Fibroblast of pulmonary artery (primary cell): Measurements from ENCODE around the gene GNB5.

Experiments
- DNase-seq: peaks from one replicate; pipeline ENCODE4 v3.0.0-alpha.2; 2010; ENCODE audit warnings: low read depth
- H3K4me3 ChIP-seq: replicated peaks from 2 replicates; pipeline ENCODE4 v1.5.1; 2011; ENCODE audit warnings: low read depth, mild to moderate bottlenecking, control low read depth, low read length, moderate library complexity
- TF ChIP-seq, protein P1 (sequence below): IDR thresholded peaks from 2 replicates; pipeline ENCODE4 v1.5.1; 2011; ENCODE audit warnings: mild to moderate bottlenecking, control low read depth, low read length, inconsistent platforms; ENCODE audit errors: missing control alignments

The GNB5 gene

DNA sequence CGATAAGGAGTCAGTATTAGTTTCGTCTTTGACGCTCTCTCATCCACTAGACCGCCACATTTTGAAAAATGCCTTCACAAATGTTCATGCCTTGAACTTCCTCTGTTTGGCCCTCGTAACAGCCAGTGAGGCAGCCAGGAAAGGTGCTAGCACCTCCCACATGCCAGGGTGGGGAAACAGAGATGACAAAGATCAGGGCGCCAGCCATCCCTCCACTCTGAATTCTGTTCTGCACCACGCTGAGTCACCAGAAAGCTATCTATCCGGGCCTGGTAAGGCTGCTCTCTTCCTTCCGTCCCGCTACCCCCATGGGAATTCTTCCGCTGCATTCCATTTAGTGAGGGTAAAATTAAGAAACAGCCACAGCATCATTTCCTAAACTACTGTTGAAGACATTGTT, 47.3 kb downstream of the GNB5 start:
- peak; percentile 95 for DNase-seq
- TF ChIP-seq, protein P1, sequence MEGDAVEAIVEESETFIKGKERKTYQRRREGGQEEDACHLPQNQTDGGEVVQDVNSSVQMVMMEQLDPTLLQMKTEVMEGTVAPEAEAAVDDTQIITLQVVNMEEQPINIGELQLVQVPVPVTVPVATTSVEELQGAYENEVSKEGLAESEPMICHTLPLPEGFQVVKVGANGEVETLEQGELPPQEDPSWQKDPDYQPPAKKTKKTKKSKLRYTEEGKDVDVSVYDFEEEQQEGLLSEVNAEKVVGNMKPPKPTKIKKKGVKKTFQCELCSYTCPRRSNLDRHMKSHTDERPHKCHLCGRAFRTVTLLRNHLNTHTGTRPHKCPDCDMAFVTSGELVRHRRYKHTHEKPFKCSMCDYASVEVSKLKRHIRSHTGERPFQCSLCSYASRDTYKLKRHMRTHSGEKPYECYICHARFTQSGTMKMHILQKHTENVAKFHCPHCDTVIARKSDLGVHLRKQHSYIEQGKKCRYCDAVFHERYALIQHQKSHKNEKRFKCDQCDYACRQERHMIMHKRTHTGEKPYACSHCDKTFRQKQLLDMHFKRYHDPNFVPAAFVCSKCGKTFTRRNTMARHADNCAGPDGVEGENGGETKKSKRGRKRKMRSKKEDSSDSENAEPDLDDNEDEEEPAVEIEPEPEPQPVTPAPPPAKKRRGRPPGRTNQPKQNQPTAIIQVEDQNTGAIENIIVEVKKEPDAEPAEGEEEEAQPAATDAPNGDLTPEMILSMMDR, result no peak
- H3K4me3 ChIP-seq, result no peak overlapping the region

DNA sequence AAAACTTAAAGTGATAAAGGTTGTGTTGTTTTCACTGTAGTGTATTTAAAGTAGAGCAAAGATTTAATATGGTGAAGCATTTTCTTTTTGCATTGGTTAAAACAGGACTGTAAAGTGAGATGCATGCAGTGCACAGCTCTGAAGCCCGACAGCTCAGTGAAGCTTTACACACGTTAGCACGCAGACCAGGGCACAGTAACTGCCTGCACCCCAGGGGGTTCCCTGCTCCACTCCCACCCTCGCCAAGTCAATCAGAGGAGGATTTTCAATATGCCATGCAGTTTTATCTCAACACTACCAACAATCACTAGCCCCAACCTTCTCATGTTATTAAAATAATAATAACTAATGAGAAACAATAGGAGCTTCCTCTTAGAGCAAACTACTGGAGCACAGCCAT, 50.5 kb downstream of the GNB5 start:
- DNase-seq, result no peak
- TF ChIP-seq, protein P1, result no peak
- H3K4me3 ChIP-seq, result no peak overlapping the region

DNA sequence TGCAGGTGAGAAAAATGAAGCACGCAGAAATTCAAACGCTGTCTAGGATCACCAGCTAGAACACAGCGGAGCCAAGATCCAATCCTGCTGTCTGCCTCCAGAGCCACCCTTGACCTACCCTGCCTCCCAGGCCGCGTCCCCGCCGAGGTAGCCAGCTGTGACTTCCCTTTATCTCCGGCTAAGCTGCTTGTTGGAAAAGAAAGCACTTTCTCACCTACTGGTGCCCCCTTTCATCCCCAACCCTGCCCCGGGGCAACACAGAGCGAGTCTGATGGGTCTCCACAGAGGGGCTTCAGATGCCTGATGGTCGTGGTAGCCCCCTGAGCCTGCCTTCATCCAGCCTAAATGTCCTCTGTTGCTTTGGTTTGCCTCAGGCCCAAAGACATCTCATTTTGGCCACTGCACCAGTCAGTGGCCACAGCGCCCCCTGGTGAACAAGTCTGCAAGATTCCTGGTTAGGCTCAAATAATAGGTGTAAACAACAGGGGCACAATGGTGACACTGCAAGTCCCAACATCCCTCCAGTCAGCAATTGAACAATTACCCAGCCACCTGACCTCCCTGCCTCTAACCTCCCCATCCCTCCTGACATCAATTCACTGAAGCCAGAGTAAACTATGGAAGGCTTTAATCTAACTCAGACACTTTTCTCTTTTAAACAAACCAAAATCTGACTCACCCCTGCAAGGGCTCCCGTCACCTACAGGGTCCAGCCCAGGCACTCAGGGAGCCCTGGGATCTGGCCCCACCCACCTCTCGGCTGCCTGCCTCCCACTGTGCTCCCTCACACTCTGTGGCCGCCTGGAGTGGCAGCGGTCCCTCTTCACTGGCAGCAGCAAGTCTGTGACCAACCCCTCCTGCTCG, 51.4 kb downstream of the GNB5 start:
- TF ChIP-seq, protein P1, result peak; percentile 86
- DNase-seq, result peak; percentile 78
- H3K4me3 ChIP-seq, result no peak overlapping the region

DNA sequence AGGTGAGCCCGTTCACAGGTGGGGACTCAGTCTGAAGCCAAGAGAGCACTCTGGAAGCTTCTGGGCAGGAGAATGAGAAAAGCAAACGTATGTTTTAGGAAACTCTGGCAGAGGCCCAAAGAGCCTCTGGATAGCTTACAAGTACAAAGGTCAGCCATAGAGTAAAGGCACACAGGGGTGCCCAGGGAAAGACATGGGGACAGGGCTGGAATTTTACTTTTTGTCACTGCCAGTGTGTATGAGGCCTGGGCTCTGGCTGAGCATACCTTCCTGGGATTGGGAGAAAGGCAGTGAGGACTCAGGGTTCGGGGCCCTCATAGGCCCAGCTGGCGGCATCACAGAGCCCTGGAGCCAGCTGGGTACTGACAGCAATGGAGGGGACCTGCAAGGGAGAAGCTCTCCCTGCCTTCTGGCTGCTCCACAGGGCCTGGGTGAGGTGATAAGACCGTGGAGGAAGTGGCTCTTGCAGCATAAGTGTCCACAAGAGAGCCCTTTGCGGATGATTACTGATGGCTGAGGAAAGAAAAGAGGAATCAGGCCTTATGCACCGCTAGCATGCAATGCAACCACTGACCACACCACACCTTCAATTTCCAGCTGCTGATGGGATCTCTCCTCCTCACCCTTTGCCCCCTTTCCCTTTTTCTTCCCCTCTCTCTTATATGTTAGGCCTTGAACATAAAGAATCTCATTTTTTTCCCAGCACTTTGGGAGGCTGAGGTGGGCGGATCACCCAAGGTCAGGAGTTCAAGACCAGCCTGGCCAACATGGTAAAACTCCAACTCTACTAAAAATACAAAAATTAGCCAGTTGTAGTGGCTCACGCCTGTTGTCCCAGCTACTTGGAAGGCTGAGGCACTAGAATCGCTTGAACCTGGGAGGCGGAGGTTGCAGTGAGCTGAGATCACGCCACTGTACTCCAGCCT, 53.5 kb downstream of the GNB5 start:
- no peak overlapping the region for H3K4me3 ChIP-seq
- TF ChIP-seq, protein P1, result no peak
- no peak for DNase-seq

DNA sequence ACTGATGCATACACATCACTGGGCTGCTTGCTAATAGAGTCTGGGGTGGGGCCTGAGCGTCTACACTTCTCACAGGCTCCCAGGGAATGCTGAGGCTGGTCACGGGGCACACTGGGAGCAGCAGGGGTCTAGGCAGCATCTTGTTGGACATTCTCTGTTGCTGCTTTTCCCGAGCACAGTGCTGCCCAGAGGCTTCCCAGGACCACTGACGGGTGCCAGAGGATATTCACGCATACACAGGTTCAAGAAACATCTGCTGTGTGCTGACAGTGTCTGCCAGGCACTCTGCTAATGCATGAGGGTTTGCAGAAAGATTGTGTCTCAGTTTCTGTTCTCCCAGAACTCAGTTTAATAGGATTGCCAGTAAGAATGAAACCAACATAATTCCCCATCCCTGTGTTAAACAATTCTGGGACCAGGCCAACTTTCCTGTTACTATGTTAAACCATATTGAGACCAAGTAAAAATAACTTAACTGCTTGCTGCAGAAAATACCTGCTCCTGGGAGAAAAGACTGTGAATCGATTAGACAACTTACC, 54.7 kb downstream of the GNB5 start:
- DNase-seq, result no peak
- H3K4me3 ChIP-seq, result no peak overlapping the region
- TF ChIP-seq, protein P1, result no peak

DNA sequence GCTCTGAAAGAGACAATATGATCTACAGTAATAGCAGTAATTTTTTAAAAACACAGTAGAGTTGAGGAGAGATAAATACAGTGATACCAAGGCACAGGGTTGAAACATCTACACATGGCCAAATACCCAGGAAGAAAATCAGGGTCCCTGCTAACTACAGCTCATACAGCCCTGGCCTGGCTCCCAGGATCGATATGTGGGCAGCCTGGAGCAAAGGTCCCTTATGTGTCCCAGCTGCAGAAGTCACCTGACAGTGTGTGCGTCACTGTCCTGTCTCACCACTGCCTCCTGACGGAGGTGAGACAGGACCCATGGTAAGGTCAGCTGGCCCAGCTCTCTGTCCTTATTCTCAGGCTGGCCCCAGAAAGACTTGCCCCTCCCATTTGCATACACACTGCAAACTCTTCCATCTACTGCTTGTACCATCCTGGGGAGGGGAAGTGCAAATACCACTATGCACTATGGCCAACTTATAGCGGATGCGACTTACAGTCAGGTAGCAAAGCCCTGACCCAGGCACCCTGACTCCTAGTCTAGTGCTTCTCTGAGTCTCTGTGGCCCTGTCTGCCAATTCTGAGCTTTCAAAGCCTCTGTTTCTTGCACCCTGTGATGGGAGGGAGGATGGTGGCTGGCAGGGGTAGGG, 56.6 kb downstream of the GNB5 start:
- TF ChIP-seq, protein P1, result no peak
- DNase-seq, result no peak
- H3K4me3 ChIP-seq, result no peak overlapping the region
